PFSK-1 (cell line): ENCODE results near the gene CRNN.

Experiments used
- POLR2AphosphoS5 ChIP-seq: IDR thresholded peaks from 2 replicates; pipeline ENCODE4 v1.6.1; 2012; ENCODE audit warnings: low read depth, mild to moderate bottlenecking, control low read depth, low read length, moderate library complexity
- TAF1 ChIP-seq: IDR thresholded peaks from 2 replicates; pipeline ENCODE4 v1.6.1; 2012; ENCODE audit warnings: low read length, control low read depth, borderline replicate concordance; ENCODE audit not compliant: insufficient read depth
- TF ChIP-seq, protein P1 (sequence below), 2 experiments: IDR thresholded peaks; 2 replicates each; pipeline versions ENCODE4 v1.6.1 to v1.8.0; 2011 to 2012; ENCODE audit warnings: low read depth in 2 of 2, low read length in 2 of 2, control low read depth in 1 of 2, inconsistent platforms in 1 of 2, mild to moderate bottlenecking in 1 of 2, moderate library complexity in 1 of 2; ENCODE audit not compliant: insufficient read depth in 1 of 2

DNA sequence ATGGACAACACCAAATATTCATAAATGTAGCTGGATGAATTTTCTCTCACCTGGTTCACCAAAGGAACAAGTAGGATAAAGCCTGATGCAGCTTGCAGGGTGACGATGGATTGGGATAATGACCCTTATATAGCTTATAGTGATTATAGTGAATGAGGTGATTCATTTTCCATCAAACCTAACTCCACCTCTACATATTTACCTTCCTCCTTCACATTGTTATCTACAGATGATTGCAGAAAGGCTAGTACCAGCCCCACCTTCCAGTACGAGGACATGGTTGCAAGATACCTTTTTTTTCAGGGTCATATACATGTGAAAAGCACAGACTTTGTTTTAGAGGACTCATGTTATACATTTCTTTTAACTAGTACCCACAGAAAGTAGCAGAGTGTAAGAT is 54.2 kb downstream of the CRNN start, which contains the start of gene FLG2:
- TF ChIP-seq POLR2AphosphoS5 (no peak), TAF1 (no peak)
- TF ChIP-seq, protein P1, sequence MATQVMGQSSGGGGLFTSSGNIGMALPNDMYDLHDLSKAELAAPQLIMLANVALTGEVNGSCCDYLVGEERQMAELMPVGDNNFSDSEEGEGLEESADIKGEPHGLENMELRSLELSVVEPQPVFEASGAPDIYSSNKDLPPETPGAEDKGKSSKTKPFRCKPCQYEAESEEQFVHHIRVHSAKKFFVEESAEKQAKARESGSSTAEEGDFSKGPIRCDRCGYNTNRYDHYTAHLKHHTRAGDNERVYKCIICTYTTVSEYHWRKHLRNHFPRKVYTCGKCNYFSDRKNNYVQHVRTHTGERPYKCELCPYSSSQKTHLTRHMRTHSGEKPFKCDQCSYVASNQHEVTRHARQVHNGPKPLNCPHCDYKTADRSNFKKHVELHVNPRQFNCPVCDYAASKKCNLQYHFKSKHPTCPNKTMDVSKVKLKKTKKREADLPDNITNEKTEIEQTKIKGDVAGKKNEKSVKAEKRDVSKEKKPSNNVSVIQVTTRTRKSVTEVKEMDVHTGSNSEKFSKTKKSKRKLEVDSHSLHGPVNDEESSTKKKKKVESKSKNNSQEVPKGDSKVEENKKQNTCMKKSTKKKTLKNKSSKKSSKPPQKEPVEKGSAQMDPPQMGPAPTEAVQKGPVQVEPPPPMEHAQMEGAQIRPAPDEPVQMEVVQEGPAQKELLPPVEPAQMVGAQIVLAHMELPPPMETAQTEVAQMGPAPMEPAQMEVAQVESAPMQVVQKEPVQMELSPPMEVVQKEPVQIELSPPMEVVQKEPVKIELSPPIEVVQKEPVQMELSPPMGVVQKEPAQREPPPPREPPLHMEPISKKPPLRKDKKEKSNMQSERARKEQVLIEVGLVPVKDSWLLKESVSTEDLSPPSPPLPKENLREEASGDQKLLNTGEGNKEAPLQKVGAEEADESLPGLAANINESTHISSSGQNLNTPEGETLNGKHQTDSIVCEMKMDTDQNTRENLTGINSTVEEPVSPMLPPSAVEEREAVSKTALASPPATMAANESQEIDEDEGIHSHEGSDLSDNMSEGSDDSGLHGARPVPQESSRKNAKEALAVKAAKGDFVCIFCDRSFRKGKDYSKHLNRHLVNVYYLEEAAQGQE (IDR thresholded peaks at IDR 0.05; ENCODE audit: insufficient read depth in 1 of 2, low read depth in 2 of 2, low read length in 2 of 2): no peak
